Upper lobe of left lung (tissue), 4 donors: ENCODE measurements around the gene TMEM263.

ENCODE experiments used
- EP300 ChIP-seq, 4 donors: sonication (generic); formaldehyde crosslinking; IDR thresholded peaks; one replicate each; pipeline ENCODE4 v1.5.1; 2017; ENCODE audit warnings: antibody characterized with exemption in 4 of 4, control low read depth in 2 of 4
- POLR2A ChIP-seq, 4 donors: fragments of 450-650 bp; IDR thresholded peaks; one replicate each; pipeline ENCODE4 v1.5.1; 2016 to 2017; ENCODE audit warnings: antibody characterized with exemption in 4 of 4, mild to moderate bottlenecking in 2 of 4
- POLR2AphosphoS5 ChIP-seq, 2 donors: sonication (generic); formaldehyde crosslinking; IDR thresholded peaks; one replicate each; pipeline ENCODE4 v1.5.1; 2017; ENCODE audit warnings: antibody characterized with exemption in 2 of 2
- TF ChIP-seq, protein P1 (sequence below), 6 experiments: fragments of 450-650 bp in 4 of 6; fragments of 200-600 bp in 2 of 6; sonication (generic) in 2 of 6; IDR thresholded peaks; one replicate each; pipeline ENCODE4 v1.5.1; 2016 to 2019; ENCODE audit warnings: antibody characterized with exemption in 6 of 6

DNA sequence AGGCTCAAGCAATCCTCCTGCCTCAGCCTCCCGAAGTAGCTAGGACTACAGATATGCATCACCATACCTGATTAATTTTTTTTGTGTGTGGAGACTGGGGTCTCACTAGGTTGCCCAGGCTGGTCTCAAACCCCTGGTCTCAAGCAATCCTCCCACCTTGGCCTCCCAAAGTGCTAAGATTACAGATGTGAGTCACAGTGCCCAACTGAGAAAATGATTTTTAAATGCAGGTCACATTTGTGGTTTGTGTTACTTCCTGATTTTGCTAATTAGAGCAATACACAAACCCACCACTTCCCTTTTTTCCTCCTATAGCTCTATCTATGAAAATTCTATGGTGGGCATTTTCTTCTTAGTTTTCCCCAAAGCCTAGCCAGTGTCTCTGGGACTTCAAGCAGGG, 45.5 kb upstream of the TMEM263 start:
- TF ChIP-seq POLR2A (IDR thresholded peaks at IDR 0.05), result no peak
- no peak for TF ChIP-seq POLR2AphosphoS5 (IDR thresholded peaks at IDR 0.05)
- TF ChIP-seq, protein P1, sequence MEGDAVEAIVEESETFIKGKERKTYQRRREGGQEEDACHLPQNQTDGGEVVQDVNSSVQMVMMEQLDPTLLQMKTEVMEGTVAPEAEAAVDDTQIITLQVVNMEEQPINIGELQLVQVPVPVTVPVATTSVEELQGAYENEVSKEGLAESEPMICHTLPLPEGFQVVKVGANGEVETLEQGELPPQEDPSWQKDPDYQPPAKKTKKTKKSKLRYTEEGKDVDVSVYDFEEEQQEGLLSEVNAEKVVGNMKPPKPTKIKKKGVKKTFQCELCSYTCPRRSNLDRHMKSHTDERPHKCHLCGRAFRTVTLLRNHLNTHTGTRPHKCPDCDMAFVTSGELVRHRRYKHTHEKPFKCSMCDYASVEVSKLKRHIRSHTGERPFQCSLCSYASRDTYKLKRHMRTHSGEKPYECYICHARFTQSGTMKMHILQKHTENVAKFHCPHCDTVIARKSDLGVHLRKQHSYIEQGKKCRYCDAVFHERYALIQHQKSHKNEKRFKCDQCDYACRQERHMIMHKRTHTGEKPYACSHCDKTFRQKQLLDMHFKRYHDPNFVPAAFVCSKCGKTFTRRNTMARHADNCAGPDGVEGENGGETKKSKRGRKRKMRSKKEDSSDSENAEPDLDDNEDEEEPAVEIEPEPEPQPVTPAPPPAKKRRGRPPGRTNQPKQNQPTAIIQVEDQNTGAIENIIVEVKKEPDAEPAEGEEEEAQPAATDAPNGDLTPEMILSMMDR (IDR thresholded peaks at IDR 0.05), result no peak
- no peak for TF ChIP-seq EP300 (IDR thresholded peaks at IDR 0.05)
